IPS-NIHi11 (cell line): ENCODE results near the gene DHRS7B.
"Not testable (repeated sequence)": the region's sequence is repeated elsewhere in the genome, so short reads cannot be mapped to it uniquely, and the experiment has no call there.

Experiments
- DNase-seq: peaks from one replicate; pipeline ENCODE4 v3.0.0; 2012; ENCODE audit warnings: mixed read lengths, low spot score

DHRS7B gene

GRCh38 chr17:21177854-21178600 is 51.3 kb downstream of the DHRS7B start:
- DNase-seq: peak; percentile 4

GRCh38 chr17:21183468-21183867 is 56.7 kb downstream of the DHRS7B start:
- no peak for DNase-seq

DNA sequence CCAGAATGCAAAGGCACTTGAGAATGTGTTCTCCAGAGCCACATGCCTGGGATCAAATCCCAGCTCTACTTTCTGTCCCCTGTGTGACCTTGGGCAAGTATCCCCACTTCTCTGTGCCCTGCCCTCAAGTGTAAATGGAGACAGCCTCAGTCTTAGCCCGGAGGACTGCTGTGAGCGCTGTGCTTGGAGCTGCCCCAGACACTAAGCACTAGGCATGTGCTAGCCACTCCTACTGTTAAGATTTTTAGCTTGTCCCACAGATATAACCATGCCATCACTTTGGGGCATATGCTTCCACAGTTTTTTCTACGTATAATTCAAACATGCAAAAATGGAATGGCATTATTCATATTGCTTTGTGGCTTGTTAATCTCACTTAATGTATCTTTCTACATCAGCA is 57.8 kb downstream of the DHRS7B start:
- DNase-seq: no peak

DNA sequence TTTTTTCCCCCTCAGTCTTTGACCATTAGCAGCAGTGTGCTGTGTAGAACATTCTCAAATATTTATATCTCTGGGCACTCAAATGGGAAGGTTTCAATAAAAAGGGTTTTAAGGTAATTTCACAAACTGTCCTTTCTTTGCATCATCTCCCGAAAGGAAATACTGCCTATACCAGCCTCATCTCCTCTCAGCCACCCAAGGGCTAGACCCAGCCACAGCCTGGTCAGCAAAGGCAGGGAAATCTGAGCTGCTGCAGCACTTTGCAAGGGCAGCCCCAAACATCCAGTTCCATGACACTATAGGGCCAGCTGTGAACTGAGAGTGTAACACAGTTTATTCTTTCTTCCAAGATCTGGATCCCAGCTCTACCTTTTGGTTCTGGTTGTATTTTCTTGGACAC is 58.3 kb downstream of the DHRS7B start:
- DNase-seq: no peak

- no peak for DNase-seq
Observed at GRCh38 chr17:21186399-21187187, 59.8 kb downstream of the DHRS7B start.

DNA sequence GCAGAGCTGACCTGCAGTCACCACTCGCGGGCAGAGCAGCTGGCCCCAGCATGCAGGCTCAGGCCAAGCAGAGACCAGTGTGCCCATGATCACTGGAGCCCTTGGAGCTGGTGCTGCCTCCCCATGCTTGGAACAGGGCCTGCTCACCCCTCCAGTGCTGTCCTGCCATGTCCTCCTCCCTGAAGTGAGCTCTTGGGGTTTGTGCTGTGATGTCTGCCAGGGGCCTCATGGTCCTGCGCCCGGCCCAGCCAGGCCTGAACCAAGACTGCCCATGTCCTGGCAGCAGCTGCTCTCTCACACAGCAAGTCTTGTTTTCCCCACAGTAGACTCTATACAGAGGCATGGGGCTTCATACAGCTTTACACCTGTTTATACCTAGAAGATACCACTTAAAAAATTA is 62.6 kb downstream of the DHRS7B start:
- no peak for DNase-seq

- DNase-seq: no peak
Observed at GRCh38 chr17:21190078-21190477, 63.3 kb downstream of the DHRS7B start.

- no peak for DNase-seq
Observed at GRCh38 chr17:21191698-21192097, 64.9 kb downstream of the DHRS7B start.

DNA sequence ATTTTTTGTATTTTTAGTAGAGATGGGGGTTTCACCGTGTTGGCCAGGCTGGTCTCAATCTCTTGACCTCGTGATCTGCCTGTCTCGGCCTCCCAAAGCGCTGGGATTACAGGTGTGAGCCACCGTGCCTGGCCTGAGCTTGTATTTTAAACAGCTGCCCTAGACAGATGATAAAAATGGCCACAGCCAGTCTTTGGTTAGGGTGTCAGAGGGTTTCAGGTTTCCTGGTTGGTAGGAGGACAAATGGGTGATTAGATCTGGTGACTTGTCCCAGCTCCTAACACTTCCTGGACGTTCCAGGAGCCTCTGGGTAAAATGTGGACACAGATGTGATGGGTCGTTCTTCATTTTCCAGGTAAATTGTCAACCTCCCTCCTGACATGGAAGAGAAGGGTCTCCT is 65.7 kb downstream of the DHRS7B start:
- not testable (repeated sequence) for DNase-seq

GRCh38 chr17:21193031-21193430 is 66.3 kb downstream of the DHRS7B start:
- DNase-seq: no peak

DNA sequence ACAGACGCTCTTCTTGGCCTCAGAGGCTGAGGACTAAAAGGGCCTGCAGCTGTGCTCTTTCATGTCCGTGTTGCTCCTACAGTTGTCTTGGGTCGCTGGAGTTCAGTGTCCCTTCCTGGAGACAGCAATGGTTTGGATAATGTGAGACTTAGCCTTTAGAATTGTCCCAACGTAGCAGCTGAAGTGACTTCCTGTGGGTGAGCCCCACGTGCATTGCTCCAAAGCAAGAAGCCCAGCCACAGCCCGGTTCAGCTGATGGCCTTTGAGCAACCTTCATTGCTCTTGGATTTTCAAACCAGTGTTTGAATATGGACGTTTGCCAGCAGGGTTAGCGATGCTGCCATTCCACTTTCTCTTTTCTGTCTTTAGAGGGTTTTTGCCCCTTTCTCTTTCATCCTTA is 67.5 kb downstream of the DHRS7B start:
- DNase-seq: no peak

DNA sequence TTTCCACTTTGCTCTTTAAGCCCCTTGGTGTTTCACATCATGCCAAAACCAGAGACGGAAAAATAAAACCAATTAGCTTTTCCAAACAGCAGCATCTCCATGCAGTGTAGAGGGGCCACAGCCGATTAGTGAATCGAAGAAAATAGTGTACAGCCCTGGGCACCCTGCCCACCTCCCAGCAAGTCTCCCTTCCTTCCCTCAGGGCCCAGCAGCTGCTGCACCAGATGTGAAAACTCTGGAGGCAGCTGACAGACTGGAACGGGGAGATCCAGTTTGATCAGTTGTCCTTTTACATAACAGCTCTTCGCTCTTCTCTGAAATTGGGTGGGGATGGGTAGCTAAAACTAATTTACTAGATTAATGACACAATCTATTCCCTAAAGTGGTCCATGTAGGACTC is 67.9 kb downstream of the DHRS7B start:
- no peak for DNase-seq

DNA sequence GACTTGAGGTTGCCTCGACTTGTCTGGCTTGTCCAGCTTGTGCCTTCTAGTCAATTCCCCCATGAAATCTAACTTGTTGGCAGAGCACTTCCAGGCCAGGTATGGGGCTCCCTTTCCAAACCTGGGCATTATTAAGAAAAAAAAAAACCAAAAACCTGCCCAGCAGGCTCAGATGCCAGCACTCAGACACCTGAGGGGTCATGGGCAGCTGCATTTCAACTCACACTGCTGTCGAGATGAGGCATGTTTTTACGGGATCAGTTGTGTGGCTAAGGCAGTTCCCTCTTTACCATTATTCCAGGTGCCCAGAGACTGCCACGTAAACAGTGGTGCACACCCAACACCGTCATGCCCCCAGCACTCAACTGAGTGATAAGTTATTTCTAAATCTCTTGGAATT is 69.4 kb downstream of the DHRS7B start:
- DNase-seq: no peak

DNA sequence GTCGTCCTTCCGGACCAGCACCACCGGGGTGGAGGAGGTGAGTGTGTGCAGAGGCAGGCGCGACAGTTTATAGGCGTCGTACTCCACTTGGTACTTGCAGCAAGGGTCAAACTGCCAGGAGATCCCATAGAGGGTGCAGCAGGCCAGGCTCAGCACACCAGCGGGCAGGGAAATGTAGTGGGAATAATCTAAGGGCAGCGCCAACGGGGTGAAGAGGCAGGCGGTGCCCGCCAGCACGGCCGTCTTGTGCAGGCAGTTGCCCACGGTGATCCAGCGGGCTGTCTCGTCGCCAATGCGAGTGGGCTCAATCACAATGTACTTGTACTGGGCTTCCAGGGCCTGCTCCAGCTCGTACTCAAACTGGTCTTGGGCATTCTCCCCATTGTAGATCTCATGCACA is 71.6 kb downstream of the DHRS7B start:
- no peak for DNase-seq

- peak; percentile 59 for DNase-seq
Observed at GRCh38 chr17:21199311-21199710, 72.5 kb downstream of the DHRS7B start.

DNA sequence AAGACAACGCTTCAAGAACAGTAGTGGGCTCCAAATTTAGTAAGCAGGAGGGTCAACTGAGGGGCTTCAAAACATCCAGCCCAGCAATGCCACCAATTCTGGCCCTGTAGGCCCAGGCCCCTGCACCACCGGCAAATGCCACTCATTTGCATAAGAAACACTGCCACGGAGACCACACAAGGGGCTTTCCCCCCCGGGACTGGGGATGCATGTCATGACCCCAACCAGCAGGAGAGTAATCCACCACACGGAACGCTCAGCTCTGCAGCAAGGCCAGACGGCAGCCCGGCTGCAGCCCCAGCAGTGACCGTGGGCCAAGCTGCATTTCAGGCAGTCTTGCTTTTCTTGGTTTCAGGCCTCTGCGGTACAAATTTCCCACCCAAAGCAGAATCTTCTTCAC is 73.1 kb downstream of the DHRS7B start:
- DNase-seq: peak; percentile 71

GRCh38 chr17:21200590-21201297 is 74.0 kb downstream of the DHRS7B start:
- no peak for DNase-seq

DNA sequence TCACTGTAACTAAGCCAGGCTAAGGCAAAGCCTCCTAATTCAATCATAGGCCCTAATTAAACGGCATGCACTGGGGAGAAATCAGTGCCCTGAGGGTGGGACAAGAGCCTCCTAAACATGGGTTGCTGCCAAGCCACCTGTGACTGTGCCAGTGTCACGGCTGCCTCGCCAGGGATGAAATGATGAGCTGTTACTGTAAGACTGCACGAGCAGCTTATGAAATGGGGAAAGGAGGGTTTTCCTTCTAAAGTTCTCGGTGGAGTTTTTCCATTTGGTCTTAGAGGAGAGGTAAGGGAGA is 74.5 kb downstream of the DHRS7B start:
- no peak for DNase-seq

DNA sequence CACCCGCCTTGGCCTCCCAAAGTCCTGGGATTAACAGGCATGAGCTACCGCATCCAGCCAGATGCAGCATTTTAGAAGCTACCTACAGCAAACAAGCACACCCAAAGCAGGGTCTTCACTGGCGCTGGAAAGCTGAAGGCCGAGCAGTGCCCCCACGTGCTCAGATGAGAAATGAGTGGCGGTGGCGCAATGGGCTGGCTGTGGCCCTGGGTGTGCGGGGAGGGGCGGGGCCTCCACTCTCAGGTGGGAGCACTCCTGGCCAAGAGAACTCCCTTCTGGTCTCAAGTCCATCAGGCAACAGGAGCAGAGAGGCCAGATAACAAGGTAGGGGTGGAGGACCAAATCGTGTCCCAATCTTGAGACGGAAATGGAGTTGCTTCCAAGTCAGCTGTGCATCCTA is 75.1 kb downstream of the DHRS7B start:
- no peak for DNase-seq

DNA sequence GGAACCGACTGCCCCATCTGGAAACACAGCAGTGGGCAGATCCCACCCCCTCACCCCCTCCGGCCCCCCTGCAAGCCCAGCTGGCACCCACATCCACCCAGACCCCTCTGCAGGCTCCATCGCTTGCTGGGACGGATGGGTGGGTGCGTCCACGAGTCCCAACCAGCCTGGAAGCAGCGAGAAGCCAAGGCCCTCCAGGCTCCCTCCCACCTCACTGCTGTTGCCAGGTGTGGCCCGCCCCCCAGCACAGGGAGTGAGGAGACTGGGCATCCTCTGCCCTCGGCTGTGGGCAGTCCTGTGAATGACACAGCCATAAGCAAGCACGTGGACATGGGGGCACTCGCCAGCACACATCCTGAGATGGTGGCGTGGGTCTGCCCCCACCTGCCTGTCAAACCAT is 75.7 kb downstream of the DHRS7B start:
- DNase-seq: no peak

DNA sequence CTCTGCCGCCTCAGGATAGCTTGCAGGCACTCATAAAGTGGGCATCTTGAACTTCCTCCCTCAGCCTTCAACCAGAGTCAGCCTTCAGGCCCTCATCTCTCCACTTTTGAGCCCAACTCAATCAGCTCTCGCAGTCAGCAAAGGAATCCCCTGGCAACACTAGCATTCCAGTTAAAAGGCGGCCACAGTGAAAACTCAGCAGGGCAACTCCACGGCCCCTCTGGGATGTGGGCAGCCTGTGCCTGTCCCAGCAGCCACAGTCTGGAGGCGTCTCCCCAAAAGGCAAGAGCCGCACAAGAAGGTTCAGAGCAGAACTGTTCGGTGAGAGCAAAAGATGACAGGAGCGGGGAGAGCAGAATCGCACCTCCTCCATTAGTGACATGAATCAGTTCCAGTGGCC is 78.2 kb downstream of the DHRS7B start:
- no peak for DNase-seq

DNA sequence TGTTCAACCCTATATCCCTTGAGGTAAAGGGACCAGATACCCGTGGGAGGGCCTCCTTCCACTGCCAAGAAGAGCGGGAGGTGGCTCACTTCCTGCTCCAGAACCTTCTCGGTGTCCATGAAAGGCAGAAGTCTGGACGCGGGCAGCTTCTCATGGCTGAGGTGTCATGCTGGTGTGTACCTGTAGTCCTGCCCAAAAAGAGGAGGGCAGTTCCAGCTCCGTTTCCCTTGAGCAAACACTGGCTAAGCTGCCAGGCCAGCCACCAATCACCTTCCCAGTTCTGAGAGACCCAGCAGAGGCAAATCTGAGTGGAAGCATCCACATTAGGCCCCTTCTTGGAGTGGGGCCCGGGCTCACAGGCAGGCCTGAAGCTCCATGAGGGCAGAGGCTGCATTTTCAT is 81.6 kb downstream of the DHRS7B start:
- no peak for DNase-seq

- DNase-seq: no peak
Observed at GRCh38 chr17:21209511-21210175, 82.9 kb downstream of the DHRS7B start.
